ENCODE results near the gene HAAO.

DNA sequence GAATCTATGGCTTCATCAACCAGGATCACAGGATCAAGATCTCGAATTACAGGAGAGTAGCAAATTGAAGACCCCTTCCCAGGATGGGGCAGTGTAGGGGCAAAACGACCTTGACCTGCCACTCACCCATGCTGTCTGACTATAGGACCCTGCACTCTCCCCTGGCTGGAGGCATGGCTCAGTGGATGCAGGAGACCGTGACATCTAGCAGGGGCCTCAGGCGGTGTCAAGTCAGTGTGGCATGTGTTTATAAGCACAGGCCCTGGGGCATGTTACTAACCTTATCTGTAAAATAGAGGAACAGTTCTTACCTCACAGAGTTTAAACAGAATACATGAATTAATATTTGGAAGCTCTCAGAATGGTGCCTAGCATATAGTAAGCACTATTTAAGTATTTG, 3.5 kb downstream of the HAAO start:
- TF ChIP-seq YY1 (IDR thresholded peaks at IDR 0.05; ENCODE audit: low read depth) (no peak), EP300 (IDR thresholded peaks at IDR 0.05; ENCODE audit: borderline replicate concordance) (no peak), CREB1 (IDR thresholded peaks at IDR 0.05; ENCODE audit: low read depth) (no peak), FOXM1 (IDR thresholded peaks at IDR 0.05; ENCODE audit: borderline replicate concordance, low read depth) (no peak), RAD21 (IDR thresholded peaks at IDR 0.05; ENCODE audit: low read depth) (no peak), NFIC (IDR thresholded peaks at IDR 0.05) (no peak)
- TF ChIP-seq, protein P1, sequence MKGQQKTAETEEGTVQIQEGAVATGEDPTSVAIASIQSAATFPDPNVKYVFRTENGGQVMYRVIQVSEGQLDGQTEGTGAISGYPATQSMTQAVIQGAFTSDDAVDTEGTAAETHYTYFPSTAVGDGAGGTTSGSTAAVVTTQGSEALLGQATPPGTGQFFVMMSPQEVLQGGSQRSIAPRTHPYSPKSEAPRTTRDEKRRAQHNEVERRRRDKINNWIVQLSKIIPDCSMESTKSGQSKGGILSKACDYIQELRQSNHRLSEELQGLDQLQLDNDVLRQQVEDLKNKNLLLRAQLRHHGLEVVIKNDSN (IDR thresholded peaks at IDR 0.05), result no peak
- TF ChIP-seq, protein P2, sequence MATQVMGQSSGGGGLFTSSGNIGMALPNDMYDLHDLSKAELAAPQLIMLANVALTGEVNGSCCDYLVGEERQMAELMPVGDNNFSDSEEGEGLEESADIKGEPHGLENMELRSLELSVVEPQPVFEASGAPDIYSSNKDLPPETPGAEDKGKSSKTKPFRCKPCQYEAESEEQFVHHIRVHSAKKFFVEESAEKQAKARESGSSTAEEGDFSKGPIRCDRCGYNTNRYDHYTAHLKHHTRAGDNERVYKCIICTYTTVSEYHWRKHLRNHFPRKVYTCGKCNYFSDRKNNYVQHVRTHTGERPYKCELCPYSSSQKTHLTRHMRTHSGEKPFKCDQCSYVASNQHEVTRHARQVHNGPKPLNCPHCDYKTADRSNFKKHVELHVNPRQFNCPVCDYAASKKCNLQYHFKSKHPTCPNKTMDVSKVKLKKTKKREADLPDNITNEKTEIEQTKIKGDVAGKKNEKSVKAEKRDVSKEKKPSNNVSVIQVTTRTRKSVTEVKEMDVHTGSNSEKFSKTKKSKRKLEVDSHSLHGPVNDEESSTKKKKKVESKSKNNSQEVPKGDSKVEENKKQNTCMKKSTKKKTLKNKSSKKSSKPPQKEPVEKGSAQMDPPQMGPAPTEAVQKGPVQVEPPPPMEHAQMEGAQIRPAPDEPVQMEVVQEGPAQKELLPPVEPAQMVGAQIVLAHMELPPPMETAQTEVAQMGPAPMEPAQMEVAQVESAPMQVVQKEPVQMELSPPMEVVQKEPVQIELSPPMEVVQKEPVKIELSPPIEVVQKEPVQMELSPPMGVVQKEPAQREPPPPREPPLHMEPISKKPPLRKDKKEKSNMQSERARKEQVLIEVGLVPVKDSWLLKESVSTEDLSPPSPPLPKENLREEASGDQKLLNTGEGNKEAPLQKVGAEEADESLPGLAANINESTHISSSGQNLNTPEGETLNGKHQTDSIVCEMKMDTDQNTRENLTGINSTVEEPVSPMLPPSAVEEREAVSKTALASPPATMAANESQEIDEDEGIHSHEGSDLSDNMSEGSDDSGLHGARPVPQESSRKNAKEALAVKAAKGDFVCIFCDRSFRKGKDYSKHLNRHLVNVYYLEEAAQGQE (IDR thresholded peaks at IDR 0.05; ENCODE audit: low read depth), result no peak
- TF ChIP-seq, protein P3, sequence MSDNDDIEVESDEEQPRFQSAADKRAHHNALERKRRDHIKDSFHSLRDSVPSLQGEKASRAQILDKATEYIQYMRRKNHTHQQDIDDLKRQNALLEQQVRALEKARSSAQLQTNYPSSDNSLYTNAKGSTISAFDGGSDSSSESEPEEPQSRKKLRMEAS (IDR thresholded peaks at IDR 0.05), result no peak
